Left cardiac atrium (tissue), 4 donors: Measurements from ENCODE around the gene RNF149. TPM values are rescaled to one million over a fixed set of nuclear protein-coding genes. Genes with fewer than 3 reads are reported as not detected.
"Not testable (repeated sequence)": the region's sequence is repeated elsewhere in the genome, so short reads cannot be mapped to it uniquely, and the experiment has no call there.

Source experiments
- ATAC-seq, 2 donors: fragments of 200-7000 bp; cut with Tn5 transposase; one replicate each; pipeline ENCODE4 v1.9.1; 2020; ENCODE audit warnings: mild to moderate bottlenecking in 2 of 2, moderate library complexity in 2 of 2
- DNase-seq: peaks from one replicate; pipeline ENCODE4 v3.0.0-alpha.2; 2020
- intact Hi-C, 2 donors: fragments of 100-400 bp; cut with DNase I; formaldehyde crosslinking; loops; one replicate each; pipeline versions ENCODE4 v1.14.1 to v1.15.1; 2022 to 2023
- long read RNA-seq: library from polyadenylated mRNA; unstranded; transcript quantifications from one replicate; pipeline ENCODE4 v2.0.0, GENCODE V29; 2021
- total RNA-seq, 2 donors: library from RNA; stranded (reverse); fragmentation: NEBNext Ultra II Directional; extraction: Animal tissue kit (Norgen Biotek cat#: 25700); gene quantifications; one replicate each; pipeline ENCODE4 v1.2.1, GENCODE V29; 2021
- donor health status: DM: no; HTN: yes; CAD: no.
- donor health status: DM: no; HTN: yes; CAD: no; lungs with severe emphysema.
- donor health status: DM: yes; HTN: yes; CAD: no.
- donor health status: Dilated cardiomyopathy.

The RNF149 gene, protein sequence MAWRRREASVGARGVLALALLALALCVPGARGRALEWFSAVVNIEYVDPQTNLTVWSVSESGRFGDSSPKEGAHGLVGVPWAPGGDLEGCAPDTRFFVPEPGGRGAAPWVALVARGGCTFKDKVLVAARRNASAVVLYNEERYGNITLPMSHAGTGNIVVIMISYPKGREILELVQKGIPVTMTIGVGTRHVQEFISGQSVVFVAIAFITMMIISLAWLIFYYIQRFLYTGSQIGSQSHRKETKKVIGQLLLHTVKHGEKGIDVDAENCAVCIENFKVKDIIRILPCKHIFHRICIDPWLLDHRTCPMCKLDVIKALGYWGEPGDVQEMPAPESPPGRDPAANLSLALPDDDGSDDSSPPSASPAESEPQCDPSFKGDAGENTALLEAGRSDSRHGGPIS
- total RNA-seq, result 10 to 100 TPM; 22.3 to 38.0 TPM
- long read RNA-seq, transcript RNF149-201 (7 exons, 2,458 nt), result major isoform, 44 of 52 reads
- long read RNA-seq, partial matches to known transcripts, result 4 of 52 reads
- long read RNA-seq, other reads (novel, unspliced or antisense), result 4 of 52 reads

DNA sequence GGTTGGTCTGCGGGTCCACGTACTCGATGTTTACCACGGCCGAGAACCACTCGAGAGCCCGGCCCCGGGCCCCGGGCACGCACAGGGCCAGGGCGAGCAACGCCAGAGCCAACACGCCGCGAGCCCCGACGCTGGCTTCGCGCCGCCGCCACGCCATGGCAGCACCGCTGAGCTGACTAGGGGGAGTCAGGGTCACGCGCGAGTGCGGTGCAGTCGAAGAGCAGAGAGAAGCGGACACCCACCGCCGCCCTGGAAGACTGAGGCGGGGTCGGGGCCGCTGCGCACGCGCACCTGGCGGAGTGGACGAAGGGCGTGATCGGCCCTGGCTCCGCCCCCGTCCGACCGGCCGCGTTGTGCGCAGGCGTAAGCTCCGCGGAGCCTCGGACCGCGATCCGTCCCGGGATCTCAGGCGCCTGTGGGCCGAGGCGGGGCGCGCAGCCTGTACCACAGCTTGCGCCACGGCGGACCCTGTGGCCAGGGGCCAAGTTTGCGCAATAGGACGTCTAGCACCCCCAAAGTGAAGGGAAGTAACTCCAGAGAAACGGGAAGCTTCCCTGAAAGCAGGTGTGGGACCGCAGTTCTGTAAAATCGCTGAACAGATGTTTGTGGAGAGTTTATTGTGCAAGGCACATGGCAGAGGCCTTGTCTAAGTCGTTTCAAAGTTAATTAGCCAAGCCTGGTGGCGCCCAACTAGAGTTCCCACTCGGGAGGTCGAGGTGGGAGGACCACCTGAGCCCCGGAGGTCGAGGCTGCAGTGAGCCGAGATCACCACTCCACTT is at the start of gene RNF149:
Gene RNF149 (minus strand): TSS at position 270 of the 779 bp plus-strand sequence. CDS start 113 bp downstream, at position 157.
- ATAC-seq, result peak; percentile 95
- DNase-seq, result peak; percentile 95
- intact Hi-C loops, result no loop called here

DNA sequence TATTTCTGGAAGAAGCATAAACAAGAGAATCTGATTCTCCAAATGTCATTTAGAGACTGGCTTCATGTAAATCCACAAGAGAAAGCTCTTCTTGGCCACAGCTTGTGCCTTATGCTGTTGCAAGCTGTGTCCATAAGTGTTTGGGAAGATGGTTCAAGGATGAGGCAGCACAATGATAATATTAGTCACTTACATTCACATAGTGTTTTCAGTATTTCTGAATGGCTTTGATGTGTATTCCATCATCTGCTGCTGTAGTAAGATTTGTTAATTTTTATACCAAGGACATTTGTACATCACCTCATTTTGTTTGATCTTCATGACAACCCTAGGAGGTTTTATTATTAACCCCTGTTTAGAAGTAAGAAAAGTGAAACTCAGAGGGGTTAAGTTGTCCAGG is 48.9 kb upstream of the RNF149 start:
- intact Hi-C loops, result no loop called here
- ATAC-seq (no peak), DNase-seq (no peak)

DNA sequence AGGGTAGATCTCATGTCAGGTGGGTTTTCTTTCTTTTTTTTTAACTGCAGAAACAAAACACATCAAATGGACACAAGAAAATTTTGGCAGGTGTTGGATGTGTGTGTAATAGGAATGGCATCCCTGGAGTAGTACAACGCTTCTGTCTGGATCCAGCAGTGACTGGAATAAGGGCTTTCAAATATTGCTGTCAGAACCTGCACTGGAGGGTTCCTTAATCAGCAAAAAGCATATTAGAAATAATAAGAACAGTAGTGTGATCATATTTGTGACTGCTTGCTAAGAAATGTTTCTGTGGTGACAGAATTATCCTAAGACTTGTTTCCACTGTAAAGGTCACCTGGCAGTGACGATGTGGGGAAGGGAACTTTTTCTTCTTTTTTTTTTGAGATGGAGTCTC is 48.0 kb upstream of the RNF149 start:
- DNase-seq, result no peak
- intact Hi-C loops, result no loop called here
- ATAC-seq, result peak in 1 of 2 donors; percentile 57

DNA sequence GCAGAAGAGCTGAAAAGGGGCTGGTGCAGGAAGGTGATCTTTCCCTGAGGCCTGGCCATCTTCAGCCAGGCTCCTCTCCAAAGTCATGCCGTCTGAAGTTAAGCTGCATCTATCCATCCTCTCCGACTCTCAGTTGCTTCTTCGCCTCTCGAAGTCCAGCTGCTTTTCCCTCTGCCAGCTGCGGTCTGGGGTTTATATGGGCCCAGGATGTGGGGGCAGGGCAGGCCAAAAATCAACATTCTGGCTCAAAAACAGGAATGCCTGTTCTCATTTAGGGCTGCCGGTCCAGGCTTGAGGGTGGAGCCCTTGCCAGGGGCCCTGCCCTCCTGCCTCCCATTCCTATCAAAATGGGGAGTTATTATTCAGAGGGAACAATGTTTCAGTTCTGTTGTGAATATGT is 47.6 kb upstream of the RNF149 start:
- ATAC-seq (no peak), DNase-seq (no peak)
- intact Hi-C loops, result no loop called here

DNA sequence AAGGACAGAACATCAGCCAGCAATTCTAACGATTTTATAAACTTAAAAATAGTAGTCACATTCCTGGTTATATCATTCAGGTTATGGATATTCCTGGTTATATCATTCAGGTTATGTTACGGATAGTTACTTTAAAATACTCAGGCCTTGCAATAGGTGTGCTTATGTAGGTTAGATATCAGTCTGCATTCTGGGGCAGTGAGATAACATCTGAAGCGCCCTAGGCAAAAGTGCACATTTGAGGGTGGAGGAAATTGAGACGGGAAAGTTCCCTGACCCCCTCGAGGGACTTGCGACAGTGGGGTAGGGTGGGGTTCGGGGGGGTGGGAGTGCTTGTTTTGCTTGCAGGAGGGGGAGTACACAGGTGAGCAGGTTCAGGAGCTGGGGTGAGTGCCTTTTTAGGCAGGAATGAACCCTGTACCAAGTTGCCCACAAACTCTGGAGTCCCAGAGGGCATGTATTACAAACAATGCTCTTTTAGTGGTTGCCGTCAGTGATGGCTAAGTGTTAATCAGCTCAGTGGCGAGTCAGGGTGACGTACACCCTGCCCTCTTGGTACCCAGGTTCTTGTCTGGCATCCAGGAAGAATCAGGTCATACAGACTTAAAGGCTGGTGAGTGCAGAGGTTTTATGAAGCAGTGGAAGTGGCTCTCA is 47.0 kb upstream of the RNF149 start:
- intact Hi-C loops, result no loop called here
- ATAC-seq, result no peak
- DNase-seq, result no peak

DNA sequence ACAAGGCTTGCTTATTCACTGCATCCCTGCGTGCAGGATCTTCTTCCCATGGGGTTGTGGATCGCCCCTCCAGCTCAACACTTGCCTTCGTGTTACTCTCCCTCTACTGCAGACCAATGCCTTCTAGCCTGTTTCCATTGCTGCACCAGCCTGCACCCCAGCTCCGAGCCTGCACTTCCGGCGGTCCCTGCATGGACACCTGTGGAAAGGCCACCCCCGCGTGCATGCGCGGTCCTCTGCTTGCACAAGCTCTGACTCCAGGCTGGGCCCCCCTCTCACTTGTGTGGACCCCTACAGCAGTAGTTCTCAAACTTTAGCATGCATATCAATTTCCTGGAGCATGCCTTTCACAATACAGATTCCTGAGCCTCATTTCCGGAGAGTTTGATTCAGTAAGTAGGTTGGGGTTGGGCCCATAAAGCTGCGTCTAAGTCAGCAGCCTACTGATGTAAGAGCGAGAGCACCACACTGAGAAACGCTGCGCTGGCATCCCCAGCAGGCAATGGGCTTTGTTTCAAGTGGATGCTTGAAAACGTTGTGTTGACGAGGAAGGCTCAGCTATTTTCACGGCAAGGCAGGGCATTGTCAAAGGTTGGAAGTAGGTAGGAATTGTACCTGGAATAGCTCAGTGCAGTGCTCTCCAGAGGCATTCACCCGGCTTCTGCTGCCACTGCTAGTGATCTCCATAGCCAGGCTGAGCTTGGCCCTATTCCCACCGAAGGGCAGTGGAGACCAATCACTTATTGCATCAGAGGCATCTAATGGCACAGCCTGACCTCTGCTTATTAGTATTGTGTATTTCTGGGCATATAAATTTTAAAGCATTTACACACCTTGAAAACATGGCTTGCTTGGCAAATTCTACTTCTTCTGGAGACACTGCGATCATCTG is 46.2 kb upstream of the RNF149 start:
- ATAC-seq (no peak), DNase-seq (no peak)
- intact Hi-C loops, result no loop called here

DNA sequence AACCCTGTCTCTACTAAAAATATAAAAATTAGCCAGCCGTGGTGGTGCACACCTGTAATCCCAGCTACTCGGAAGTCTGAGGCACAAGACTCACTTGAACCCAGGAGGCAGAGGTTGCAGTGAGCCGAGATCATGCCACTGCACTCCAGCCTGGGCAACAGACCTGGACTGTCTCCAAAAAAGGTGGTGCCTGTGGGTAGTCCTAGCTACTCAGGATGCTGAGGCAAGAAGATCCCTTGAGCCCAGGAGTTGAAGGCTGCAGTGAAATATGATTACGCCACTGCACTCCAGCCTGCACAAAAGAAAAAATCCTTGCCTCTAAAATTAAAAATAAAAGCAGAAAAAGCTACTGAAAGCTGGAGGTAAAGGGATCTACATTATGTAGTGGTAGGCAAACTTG is 44.1 kb upstream of the RNF149 start:
- DNase-seq, ATAC-seq, intact Hi-C loops: not testable (repeated sequence)

DNA sequence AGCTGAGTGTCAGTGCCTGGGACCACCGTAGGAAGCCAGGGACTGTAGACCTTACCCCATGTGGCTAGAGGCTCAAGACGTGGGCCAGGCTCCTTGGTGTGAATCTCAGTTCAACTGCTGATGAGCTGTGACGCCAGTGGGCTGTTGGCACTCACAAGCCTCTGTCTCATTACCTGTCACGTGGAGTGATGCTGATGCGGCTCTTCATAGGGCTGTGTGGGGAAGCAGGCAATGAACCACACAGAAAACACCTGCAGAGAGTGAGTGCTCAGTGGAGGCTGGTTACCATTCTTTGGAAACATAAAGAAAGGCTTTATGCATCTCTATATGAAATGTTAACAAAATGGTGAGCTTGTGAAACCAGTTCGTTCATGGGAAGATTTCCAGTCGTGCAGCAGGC is 42.7 kb upstream of the RNF149 start:
- no peak for DNase-seq
- intact Hi-C loops, result no loop called here
- no peak for ATAC-seq

DNA sequence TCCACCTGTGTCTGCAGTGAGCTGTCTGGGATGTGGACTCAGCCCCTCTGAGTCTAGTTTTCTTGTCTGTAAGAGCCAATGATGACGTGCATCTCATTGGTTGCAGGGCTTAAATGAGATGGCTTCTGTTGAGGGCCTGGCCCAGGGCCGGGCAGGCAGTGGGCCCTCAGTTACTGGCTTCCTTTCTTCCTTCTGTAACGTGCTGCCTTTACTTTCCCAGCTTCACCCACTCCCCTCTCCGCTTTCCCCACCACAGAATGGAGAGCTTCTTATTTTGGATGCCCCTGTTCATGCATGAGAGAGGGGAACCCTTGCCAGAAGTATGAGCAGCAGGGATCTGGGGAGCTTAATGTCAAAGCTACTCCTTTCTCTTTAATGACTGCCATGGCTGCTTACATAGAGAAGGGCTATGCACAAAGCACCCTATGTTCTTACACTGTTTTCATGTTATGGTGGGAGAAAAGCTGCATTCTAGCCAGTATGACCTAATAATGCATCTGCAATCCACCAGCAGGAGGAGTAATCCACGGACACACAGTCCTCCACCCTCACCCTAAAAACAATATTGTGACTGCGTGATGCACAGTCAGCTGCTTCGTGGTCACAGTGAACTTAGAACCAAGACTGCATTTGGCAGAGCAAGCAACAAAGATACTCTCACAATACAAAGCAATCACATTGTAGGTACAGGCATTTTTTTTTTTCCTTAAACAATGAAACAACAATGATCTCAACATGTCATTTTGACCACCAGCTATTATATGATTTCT is 41.6 kb upstream of the RNF149 start:
- ATAC-seq (peak in 1 of 2 donors; percentile 19), DNase-seq (no peak)
- intact Hi-C loops, result no loop called here

DNA sequence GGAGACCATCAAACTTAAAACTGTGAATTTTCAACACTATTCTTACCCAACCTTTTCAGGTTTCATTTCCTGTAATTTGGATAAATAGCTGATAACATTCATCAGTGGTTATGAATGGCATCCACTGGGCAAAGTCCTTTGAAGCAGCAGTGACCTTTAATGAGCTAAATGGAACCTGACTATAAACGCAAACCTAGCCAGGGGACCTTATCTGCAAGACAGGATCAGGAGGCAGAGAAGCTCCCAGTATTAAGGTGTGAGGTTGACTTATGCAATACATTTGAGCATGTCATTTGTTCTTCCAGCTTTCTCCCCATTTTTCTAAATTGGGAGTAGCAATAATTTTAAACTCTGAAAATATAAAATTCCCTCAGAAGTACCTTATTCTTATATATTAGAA is 40.4 kb upstream of the RNF149 start:
- ATAC-seq, result no peak
- intact Hi-C loops, result no loop called here
- DNase-seq, result no peak

DNA sequence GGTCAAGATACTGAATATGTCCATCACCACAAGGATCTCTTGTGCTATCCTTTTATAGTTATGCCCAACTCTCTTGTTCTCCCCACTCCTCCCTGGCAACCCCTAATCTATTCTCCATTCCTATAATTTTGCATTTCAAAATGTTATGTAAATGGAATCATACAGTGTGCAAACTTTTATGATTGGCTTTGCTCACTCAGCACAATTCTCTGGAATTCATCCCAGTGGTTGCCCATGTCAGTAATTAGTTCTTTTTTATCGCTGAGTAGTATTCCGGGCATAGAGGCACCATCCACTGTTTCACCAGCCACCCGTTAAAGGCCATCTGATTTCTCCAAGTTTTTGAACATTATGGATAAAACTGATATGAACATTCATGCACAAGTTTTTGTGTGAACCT is 38.4 kb upstream of the RNF149 start:
- ATAC-seq (no peak), DNase-seq (no peak)
- intact Hi-C loops, result no loop called here

DNA sequence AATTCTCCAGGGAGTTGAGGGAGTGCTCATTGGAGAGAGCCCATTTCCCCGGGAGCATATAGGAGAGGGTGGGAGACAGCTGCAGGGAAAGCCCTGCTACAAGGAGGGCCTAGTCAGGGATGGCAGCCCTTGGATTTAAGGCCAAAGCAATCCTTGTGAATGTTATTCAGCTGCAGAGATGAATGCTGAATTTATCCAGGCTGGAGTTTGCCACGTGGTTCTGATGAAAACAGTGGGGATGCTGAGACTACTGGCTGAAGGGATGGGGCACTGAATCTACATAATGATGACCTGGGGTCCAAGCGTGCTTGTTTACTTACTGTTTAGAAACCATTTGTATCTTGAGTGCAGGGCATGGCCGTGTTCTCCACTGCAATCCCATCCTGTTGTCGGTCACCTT is 35.6 kb upstream of the RNF149 start:
- DNase-seq (no peak), ATAC-seq (no peak)
- intact Hi-C loops, result loop anchor here in 1 of 2 donors (5.0 kb wide), 1 partner anchor 488 kb away; no protein-coding TSS in a partner anchor

DNA sequence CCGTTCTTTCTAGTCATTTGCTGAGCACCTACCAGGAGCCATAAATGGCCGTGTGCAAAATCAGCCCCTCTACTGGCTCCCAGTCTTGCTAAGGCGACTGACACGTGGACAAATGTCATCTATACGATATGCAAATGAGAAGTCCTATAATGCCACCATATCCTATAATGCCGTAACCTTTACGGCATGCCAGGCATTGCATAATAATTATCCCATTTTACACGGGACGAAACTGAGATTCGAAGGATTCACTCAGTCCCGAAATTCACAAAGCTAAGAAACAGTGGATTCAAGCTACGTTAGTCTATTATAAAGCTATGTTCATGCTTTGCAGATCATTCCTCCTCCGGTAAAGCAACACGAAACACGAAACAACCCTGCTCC is 34.1 kb upstream of the RNF149 start:
- intact Hi-C loops, result loop anchor here in 1 of 2 donors (5.0 kb wide), 1 partner anchor 490 kb away; no protein-coding TSS in a partner anchor
- ATAC-seq, result no peak
- no peak for DNase-seq

DNA sequence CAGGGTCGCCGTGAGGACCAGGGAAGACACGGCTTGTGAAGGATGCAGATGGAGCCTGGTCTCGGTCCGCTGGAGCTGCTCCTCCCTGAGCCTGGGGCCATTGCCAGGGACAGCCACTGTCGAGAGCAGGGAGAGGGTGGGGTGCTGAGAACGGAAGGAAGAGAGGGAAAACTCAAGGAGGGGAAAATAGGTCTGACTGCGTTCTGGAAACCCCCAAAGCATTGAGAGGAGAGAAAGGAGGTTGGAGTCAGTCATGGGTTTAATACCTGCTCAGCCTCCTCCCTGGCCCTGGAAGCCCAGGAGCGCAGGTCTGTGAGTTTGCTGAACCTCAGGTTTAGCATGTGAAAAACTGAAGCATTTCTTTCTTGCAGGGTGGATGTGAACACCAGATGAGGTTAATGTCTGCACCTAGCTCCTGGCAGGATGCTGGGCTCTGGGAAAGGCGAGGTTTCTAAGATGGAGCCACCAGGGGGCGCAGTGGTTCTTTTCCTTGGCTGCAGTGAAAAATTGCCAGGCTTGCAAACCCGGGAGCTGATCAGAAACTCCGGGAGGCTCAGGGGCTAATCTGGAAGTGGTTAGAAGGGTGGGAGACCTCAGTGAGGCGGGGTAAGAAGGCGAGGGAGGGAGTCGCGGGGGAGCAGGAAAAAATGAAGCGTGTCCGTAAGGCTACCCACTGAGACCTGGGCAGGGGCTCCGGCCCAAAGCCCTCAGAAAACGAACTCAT is 33.6 kb upstream of the RNF149 start:
- ATAC-seq (peak; percentile 70 to 76), DNase-seq (peak; percentile 78)
- intact Hi-C loops, result loop anchor here in 1 of 2 donors (5.0 kb wide), 1 partner anchor 490 kb away; no protein-coding TSS in a partner anchor

DNA sequence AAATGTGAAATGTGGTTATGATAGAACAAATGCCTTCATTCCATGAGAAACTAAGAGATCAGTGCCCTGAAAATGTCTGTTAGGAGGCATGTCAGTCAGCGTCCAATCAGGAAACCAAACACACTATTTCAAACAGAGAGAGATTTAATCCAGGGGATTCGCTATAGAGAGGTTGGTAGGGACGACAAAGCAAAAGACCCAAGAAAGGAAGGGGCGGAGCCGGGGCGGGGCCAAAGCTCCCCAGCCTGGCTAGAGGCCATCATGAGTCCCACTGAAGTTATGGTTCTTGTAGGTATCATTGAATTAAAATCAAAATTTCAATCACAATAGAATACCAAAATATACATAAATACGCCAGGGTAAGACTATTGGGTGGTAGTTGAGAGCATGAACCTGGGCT is 32.9 kb upstream of the RNF149 start:
- ATAC-seq, result no peak
- DNase-seq, result no peak
- intact Hi-C loops, result loop anchor here in 1 of 2 donors (5.0 kb wide), 1 partner anchor 491 kb away; no protein-coding TSS in a partner anchor

DNA sequence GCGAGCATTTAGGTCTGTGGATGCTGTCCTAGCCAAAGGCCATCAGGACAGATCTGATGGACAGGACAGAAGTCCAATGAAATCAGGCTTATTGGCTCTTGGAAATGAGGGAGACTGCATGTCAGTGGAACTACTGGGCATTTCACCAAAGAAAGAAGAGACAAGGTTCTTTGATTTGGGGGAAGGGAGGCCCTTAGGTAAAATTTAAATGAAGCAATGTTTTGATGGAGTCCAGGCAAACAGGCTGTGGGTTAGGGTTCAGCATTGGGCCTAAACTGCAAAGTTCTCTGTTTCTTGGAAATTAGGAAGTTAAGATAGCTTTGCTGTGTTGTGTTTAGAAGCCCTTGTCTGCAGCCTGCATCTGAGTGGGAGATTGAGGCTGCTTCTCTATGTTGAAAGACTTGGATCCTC is 31.6 kb upstream of the RNF149 start:
- DNase-seq, result no peak
- ATAC-seq, result peak in 1 of 2 donors; percentile 20
- intact Hi-C loops, result loop anchor here in 1 of 2 donors (5.0 kb wide), 1 partner anchor 492 kb away; no protein-coding TSS in a partner anchor

DNA sequence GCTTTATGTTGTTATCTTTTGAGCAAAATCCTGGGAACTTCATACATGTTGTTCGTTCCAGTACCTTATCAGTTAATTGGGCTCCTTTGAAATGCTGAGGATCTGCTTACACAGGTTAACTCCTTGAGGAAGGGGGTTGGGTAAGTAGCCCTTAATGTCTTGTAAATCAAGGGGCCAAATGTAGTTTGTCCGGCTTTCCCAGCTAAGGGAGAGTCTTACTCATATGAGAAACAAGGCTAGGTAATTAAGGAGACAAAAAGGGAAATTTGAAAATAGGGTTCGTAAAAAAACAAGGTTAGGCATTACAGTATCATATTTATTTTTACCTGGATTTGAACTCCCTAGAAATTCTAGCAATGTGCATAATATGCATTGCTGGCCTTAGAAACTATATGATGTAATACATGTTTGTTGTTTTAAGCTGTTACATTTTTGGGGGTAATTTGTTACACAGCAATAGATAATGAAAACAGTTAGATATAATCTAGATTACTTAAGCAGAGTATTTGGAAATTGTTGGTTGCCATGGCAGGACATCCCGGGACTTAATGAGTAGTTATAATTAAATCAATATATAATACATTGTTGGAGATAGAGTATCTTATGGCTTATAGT is 30.9 kb upstream of the RNF149 start:
- ATAC-seq, result no peak
- intact Hi-C loops, result no loop called here
- no peak for DNase-seq
